Calu3 (cell line): ENCODE data around the gene ALDH9A1. TPM values are rescaled to one million over a fixed set of nuclear protein-coding genes. Genes with fewer than 3 reads are reported as not detected.

Experiments
- BruUV-seq: library from RNA; stranded (reverse); fragments of 400-500 nt; replicated peaks from 2 replicates; lab custom pipeline; 2021; lab: Mats Ljungman, UMichigan
- CTCF ChIA-PET: fragments of 300-600 bp; sonication (Branson Sonifier 250); formaldehyde crosslinking; loops from one replicate; lab custom pipeline; 2022; ENCODE audit warnings: antibody characterized with exemption; lab: Charles Lee
- DNase-seq: peaks from one replicate; pipeline ENCODE4 v3.0.0; 2022
- H3K27ac Mint-ChIP-seq: one replicate; pipeline ENCODE4 v1.8.0; 2022; ENCODE audit warnings: mixed read lengths; ENCODE audit not compliant: unreplicated experiment
- H3K27me3 Mint-ChIP-seq: one replicate; pipeline ENCODE4 v1.8.0; 2022; ENCODE audit warnings: mixed read lengths; ENCODE audit not compliant: unreplicated experiment
- H3K36me3 Mint-ChIP-seq: one replicate; pipeline ENCODE4 v1.8.0; 2022; ENCODE audit warnings: mild to moderate bottlenecking, moderate library complexity, mixed read lengths; ENCODE audit not compliant: insufficient read depth, unreplicated experiment
- H3K4me1 Mint-ChIP-seq: one replicate; pipeline ENCODE4 v1.8.0; 2022; ENCODE audit warnings: mild to moderate bottlenecking, low read depth, mixed read lengths; ENCODE audit not compliant: unreplicated experiment
- H3K4me3 Mint-ChIP-seq: one replicate; pipeline ENCODE4 v1.8.0; 2022; ENCODE audit warnings: mild to moderate bottlenecking, low read depth, moderate library complexity, mixed read lengths; ENCODE audit not compliant: unreplicated experiment
- H3K9me3 Mint-ChIP-seq: one replicate; pipeline ENCODE4 v1.8.0; 2022; ENCODE audit warnings: low read depth, mixed read lengths; ENCODE audit not compliant: unreplicated experiment
- intact Hi-C: fragments of 100-400 bp; cut with micrococcal nuclease; formaldehyde crosslinking; loops from one replicate; pipeline ENCODE4 v1.10.0; 2022; ENCODE audit not compliant: unreplicated experiment
- total RNA-seq: library from RNA; stranded (reverse); gene quantifications from 2 replicates; pipeline ENCODE4 v1.2.3, GENCODE V29; 2022
- TF ChIP-seq, protein P1 (sequence below): fragments of 200-600 bp; IDR thresholded peaks from one replicate; pipeline ENCODE4 v1.8.0; 2022; ENCODE audit warnings: antibody characterized with exemption; ENCODE audit not compliant: unreplicated experiment

The ALDH9A1 gene
- total RNA-seq, 1 experiment from 2014 or later: 57.0 TPM

GRCh38 chr1:165637427-165637826, 60.9 kb downstream of the ALDH9A1 start:
- H3K36me3 Mint-ChIP-seq: no peaks in the 10 kb centered on the region
- TF ChIP-seq, protein P1, sequence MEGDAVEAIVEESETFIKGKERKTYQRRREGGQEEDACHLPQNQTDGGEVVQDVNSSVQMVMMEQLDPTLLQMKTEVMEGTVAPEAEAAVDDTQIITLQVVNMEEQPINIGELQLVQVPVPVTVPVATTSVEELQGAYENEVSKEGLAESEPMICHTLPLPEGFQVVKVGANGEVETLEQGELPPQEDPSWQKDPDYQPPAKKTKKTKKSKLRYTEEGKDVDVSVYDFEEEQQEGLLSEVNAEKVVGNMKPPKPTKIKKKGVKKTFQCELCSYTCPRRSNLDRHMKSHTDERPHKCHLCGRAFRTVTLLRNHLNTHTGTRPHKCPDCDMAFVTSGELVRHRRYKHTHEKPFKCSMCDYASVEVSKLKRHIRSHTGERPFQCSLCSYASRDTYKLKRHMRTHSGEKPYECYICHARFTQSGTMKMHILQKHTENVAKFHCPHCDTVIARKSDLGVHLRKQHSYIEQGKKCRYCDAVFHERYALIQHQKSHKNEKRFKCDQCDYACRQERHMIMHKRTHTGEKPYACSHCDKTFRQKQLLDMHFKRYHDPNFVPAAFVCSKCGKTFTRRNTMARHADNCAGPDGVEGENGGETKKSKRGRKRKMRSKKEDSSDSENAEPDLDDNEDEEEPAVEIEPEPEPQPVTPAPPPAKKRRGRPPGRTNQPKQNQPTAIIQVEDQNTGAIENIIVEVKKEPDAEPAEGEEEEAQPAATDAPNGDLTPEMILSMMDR: no peak
- intact Hi-C loops: loop anchor here (10.0 kb wide), 1 partner anchor 207 kb away; no protein-coding TSS in a partner anchor
- H3K4me1 Mint-ChIP-seq: peaks cover 18% of the 10 kb centered on the region
- no peak for DNase-seq
- H3K9me3 Mint-ChIP-seq: no peaks in the 10 kb centered on the region
- no TSS peak for BruUV-seq
- CTCF ChIA-PET: interaction anchor here (0.5 to 1.2 kb wide), 2 partner anchors 8 to 807 kb away, joined by 3 to 5 read pairs; no protein-coding TSS in a partner anchor
- H3K27me3 Mint-ChIP-seq: no peaks in the 10 kb centered on the region
- H3K4me3 Mint-ChIP-seq: no peak overlapping the region
- no peak overlapping the region for H3K27ac Mint-ChIP-seq

- DNase-seq: no peak
- CTCF ChIA-PET: no interaction called here
- Mint-ChIP-seq H3K27me3 (no peaks in the 10 kb centered on the region), H3K9me3 (no peaks in the 10 kb centered on the region), H3K27ac (no peak overlapping the region), H3K4me3 (no peak overlapping the region), H3K4me1 (peaks cover 18% of the 10 kb centered on the region), H3K36me3 (no peaks in the 10 kb centered on the region)
- no TSS peak for BruUV-seq
- intact Hi-C loops: loop anchor here (10.0 kb wide), 1 partner anchor 209 kb away; no protein-coding TSS in a partner anchor
- TF ChIP-seq, protein P1: no peak
Measured at GRCh38 chr1:165635823-165636222, 62.5 kb downstream of the ALDH9A1 start.

DNA sequence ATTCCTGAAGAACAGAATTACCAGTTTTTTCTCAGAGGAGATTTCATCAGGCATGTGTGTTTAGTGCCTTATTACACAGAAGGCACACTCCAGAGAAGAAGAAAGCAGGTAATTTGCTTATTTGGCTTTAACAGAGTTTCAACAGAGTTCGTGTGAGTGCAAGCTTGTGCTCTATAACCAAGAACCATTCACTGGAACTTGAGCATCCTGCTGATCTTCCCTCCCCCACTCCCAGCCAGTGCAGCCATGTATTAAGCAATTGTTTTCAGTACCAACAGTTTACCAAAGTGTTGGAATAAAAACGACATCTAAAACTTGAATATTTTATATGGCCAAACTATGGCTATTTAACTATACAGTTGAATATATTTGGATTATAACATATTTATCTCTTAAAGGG, 63.0 kb downstream of the ALDH9A1 start:
- no peak for DNase-seq
- no peak overlapping the region for H3K4me3 Mint-ChIP-seq
- H3K4me1 Mint-ChIP-seq: peaks cover 18% of the 10 kb centered on the region
- BruUV-seq: no TSS peak
- H3K36me3 Mint-ChIP-seq: no peaks in the 10 kb centered on the region
- CTCF ChIA-PET: no interaction called here
- no peak overlapping the region for H3K27ac Mint-ChIP-seq
- TF ChIP-seq, protein P1: no peak
- no peaks in the 10 kb centered on the region for H3K9me3 Mint-ChIP-seq
- H3K27me3 Mint-ChIP-seq: no peaks in the 10 kb centered on the region
- intact Hi-C loops: loop anchor here (10.0 kb wide), 1 partner anchor 209 kb away; no protein-coding TSS in a partner anchor

DNA sequence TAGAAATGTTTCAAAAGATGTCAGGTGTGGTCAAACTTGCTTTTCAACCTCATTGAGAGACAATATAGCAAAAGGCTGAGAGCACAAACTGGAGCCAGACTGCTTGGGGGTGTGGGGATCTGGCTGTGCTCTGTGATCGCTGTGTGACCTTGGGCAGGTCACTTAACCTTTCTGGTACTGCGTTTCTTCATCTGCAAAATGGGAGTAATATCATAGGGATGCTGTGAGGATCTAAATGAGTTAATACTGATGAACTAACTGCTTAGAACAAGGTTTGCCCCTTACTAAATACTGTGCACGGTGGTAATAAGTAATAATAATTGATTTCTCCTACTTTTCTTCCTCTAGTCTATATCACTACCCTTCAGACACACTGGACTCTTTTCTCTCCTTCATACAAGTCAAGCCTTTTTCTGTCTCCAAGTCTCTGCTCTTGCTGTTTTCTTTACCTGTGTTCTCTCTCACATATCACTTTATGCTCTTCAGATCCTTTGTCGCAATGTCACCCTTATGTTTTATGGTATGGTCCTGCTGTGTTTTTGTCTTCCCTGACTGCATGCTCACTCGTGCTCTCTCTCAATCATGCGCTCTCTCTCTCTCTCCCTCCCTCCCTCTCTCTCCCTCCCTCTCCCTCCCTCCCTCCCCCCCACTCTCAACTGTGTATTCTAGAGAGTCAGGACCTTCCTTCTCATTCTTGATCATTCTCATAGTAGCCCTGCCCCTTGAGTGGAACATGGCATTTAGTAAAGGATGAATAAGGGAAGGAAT, 64.0 kb downstream of the ALDH9A1 start:
- peak overlapping the region; percentile 22 for H3K4me3 Mint-ChIP-seq
- no peaks in the 10 kb centered on the region for H3K36me3 Mint-ChIP-seq
- intact Hi-C loops: loop anchor here (10.0 kb wide), 1 partner anchor 210 kb away; no protein-coding TSS in a partner anchor
- H3K27ac Mint-ChIP-seq: peak overlapping the region; percentile 5
- H3K27me3 Mint-ChIP-seq: no peaks in the 10 kb centered on the region
- TF ChIP-seq, protein P1: no peak
- no peak for DNase-seq
- CTCF ChIA-PET: interaction anchor here (1.0 kb wide), 1 partner anchor 12 kb away, joined by 7 read pairs; no protein-coding TSS in a partner anchor
- BruUV-seq: no TSS peak
- no peaks in the 10 kb centered on the region for H3K9me3 Mint-ChIP-seq
- peaks cover 18% of the 10 kb centered on the region for H3K4me1 Mint-ChIP-seq
